HepG2 (cell line): ENCODE results near the gene ZNF331. TPM values are rescaled to one million over a fixed set of nuclear protein-coding genes. Genes with fewer than 3 reads are reported as not detected.

ENCODE experiments used
- ATAC-seq: fragments of 200-7000 bp; cut with Tn5 transposase; 3 replicates; pipeline ENCODE4 v1.9.1; 2020; ENCODE audit warnings: mild to moderate bottlenecking, moderate library complexity
- BruUV-seq: library from RNA; stranded (reverse); fragments of 400-500 nt; replicated peaks from 2 replicates; lab custom pipeline; 2021; lab: Mats Ljungman, UMichigan
- CTCF ChIA-PET: fragments of 300-600 bp; formaldehyde crosslinking; extraction: SDS; loops from one replicate; lab custom pipeline; 2021; ENCODE audit warnings: low total read pairs, inconsistent platforms, low intra/inter-chr PET ratio; lab: Yijun Ruan, JAX
- POLR2A ChIA-PET: fragments of 350-600 bp; sonication (Branson Sonifier 250); formaldehyde crosslinking; loops from one replicate; lab custom pipeline; 2020; ENCODE audit warnings: antibody characterized with exemption, inconsistent platforms; lab: Yijun Ruan, JAX
- DNase-seq: peaks from one replicate; pipeline ENCODE4 v3.0.0-alpha.2; 2015; ENCODE audit warnings: low spot score
- FAIRE-seq: peaks from 3 replicates; lab custom pipeline; 2011; peaks lifted over from hg19 to GRCh38; lab: Jason Lieb, UNC
- H2AFZ ChIP-seq: one replicate; pipeline ENCODE4 v1.6.1; 2011; ENCODE audit warnings: low read length, inconsistent platforms
- H3K27ac ChIP-seq: fragments of 300-600 bp; 3 replicates; pipeline ENCODE4 v1.8.0; 2011; ENCODE audit warnings: mixed run types, mild to moderate bottlenecking, mixed read lengths, low read length, inconsistent platforms; ENCODE audit not compliant: insufficient read depth; ENCODE audit errors: extremely low read length
- H3K27me3 ChIP-seq, 2 experiments: fragments of 200-600 bp in 1 of 2; 2 replicates in 1 of 2; 3 replicates in 1 of 2; pipeline versions ENCODE4 v1.6.0 to v1.8.0; 2011; ENCODE audit warnings: low read length in 2 of 2, mild to moderate bottlenecking in 2 of 2, moderate library complexity in 2 of 2, inconsistent platforms in 1 of 2; ENCODE audit not compliant: insufficient read depth in 2 of 2, control insufficient read depth in 1 of 2
- H3K36me3 ChIP-seq, 2 experiments: fragments of 200-600 bp in 1 of 2; replicated peaks in 1 of 2; 2 replicates in 1 of 2; 3 replicates in 1 of 2; pipeline versions ENCODE4 v1.5.1 to v1.8.0; 2011; ENCODE audit warnings: low read length in 2 of 2, inconsistent platforms in 1 of 2; ENCODE audit not compliant: insufficient read depth in 2 of 2, control insufficient read depth in 1 of 2
- H3K4me1 ChIP-seq: 2 replicates; pipeline ENCODE4 v1.5.1; 2012; ENCODE audit warnings: low read length, inconsistent platforms; ENCODE audit not compliant: insufficient read depth
- H3K4me2 ChIP-seq: 2 replicates; pipeline ENCODE4 v1.6.0; 2011; ENCODE audit warnings: low read depth, low read length, inconsistent platforms
- H3K4me3 ChIP-seq, 3 experiments: fragments of 200-600 bp in 1 of 3; sonication (generic), shearing (Covaris generic) in 1 of 3; replicated peaks in 1 of 3; 2 replicates each; pipeline ENCODE4 v1.5.1; 2011 to 2016; ENCODE audit warnings: low read length in 3 of 3, inconsistent platforms in 2 of 3, low read depth in 2 of 3, mild to moderate bottlenecking in 2 of 3, control low read depth in 1 of 3, mixed read lengths in 1 of 3; ENCODE audit not compliant: insufficient read depth in 1 of 3
- H3K79me2 ChIP-seq: one replicate; pipeline ENCODE4 v1.6.1; 2011; ENCODE audit warnings: low read length, inconsistent platforms; ENCODE audit not compliant: insufficient read depth
- H3K9ac ChIP-seq: 2 replicates; pipeline ENCODE4 v1.6.0; 2011; ENCODE audit warnings: mild to moderate bottlenecking, low read depth, low read length, inconsistent platforms; ENCODE audit not compliant: insufficient read depth
- H3K9me3 ChIP-seq: 2 replicates; pipeline ENCODE4 v1.5.1; 2012; ENCODE audit warnings: mild to moderate bottlenecking, low read length
- H4K20me1 ChIP-seq: 2 replicates; pipeline ENCODE4 v1.6.0; 2011; ENCODE audit warnings: inconsistent platforms, mild to moderate bottlenecking, low read length, moderate library complexity; ENCODE audit not compliant: insufficient read depth
- BATF2 ChIP-seq: sonication (generic); formaldehyde crosslinking; IDR thresholded peaks from 2 replicates; pipeline ENCODE4 v1.8.0; 2022; ENCODE audit warnings: mild to moderate bottlenecking, missing genetic modification reagents, moderate library complexity
- BCL3 ChIP-seq: sonication (generic); formaldehyde crosslinking; IDR thresholded peaks from 2 replicates; pipeline ENCODE4 v1.5.1; 2020; ENCODE audit warnings: mild to moderate bottlenecking, missing genetic modification reagents, moderate library complexity
- GPN1 ChIP-seq: sonication (generic); formaldehyde crosslinking; IDR thresholded peaks from 2 replicates; pipeline ENCODE4 v1.5.1; 2020; ENCODE audit warnings: missing genetic modification reagents, borderline replicate concordance
- RARG ChIP-seq: sonication (generic); formaldehyde crosslinking; IDR thresholded peaks from 2 replicates; pipeline ENCODE4 v1.4.0; 2020; ENCODE audit warnings: low read depth, mild to moderate bottlenecking, missing genetic modification reagents
- SALL1 ChIP-seq: sonication (generic); formaldehyde crosslinking; IDR thresholded peaks from 2 replicates; pipeline ENCODE4 v1.8.0; 2022; ENCODE audit warnings: mild to moderate bottlenecking, missing genetic modification reagents
- ZNF121 ChIP-seq: sonication (generic); formaldehyde crosslinking; IDR thresholded peaks from 2 replicates; pipeline ENCODE4 v1.5.0; 2020; ENCODE audit warnings: mild to moderate bottlenecking, missing genetic modification reagents
- WGBS: methylation state at CpG from one replicate; pipeline ENCODE4 v1.1.6; 2017; ENCODE audit warnings: low lambda C conversion rate; 5-methylcytosine and 5-hydroxymethylcytosine counted together
- in situ Hi-C: cut with HindIII; loops from 2 replicates; pipeline ENCODE4 v1.10.0; 2017; ENCODE audit warnings: low pct_unique_long_range_greater_than_20kb; ENCODE audit not compliant: extremely low pct_ligation_motif_present
- intact Hi-C: fragments of 100-400 bp; cut with micrococcal nuclease; formaldehyde crosslinking; loops from one replicate; pipeline ENCODE4 v1.10.0; 2022; ENCODE audit not compliant: unreplicated experiment
- polyA plus RNA-seq, 8 experiments: library from polyadenylated mRNA; depleted of rRNA in 3 of 8; stranded (reverse) in 7 of 8; unstranded in 1 of 8; fragments of >200 nt; fragmentation: Illumina TruSeq in 4 of 8; extraction: Trizol in 4 of 8; gene quantifications; 2 replicates each; pipeline versions ENCODE4 v1.2.1 to v1.2.3, GENCODE V29; 2011 to 2016; ENCODE audit warnings: low read depth in 4 of 8, missing spikeins in 1 of 8, mixed read lengths in 1 of 8; ENCODE audit not compliant: insufficient read depth in 1 of 8
- total RNA-seq, 5 experiments: library from RNA; depleted of rRNA; stranded (reverse); fragments of >200 nt; fragmentation: Illumina TruSeq; extraction: Trizol; gene quantifications; 2 replicates each; pipeline ENCODE4 v1.2.3, GENCODE V29; 2016; ENCODE audit warnings: low read depth in 1 of 5

ZNF331 gene
- total and polyA plus RNA-seq, 2 of the 13 experiments (the other 11 are each of a cell fraction or from before 2014, with no cell fraction given), result 8.2 to 13.3 TPM

- TF ChIP-seq BCL3 (CRISPR knock-in tag) (no peak), GPN1 (CRISPR knock-in tag) (no peak), SALL1 (CRISPR knock-in tag) (no peak)
Observed at GRCh38 chr19:53549340-53549739, 11.4 kb downstream of the ZNF331 start (continued).

- Histone ChIP-seq H3K27ac (no peak overlapping the region), H3K27me3 (no peaks in the 10 kb centered on the region), H3K79me2 (peaks cover 36% of the 10 kb centered on the region), H4K20me1 (no peaks in the 10 kb centered on the region), H3K9me3 (no peaks in the 10 kb centered on the region), H2AFZ (no peak overlapping the region), H3K4me1 (peaks cover 7% of the 10 kb centered on the region), H3K36me3 (peaks cover 0 to 6% of the 10 kb centered on the region in 2 experiments; a peak in 3 of 5 replicates), H3K4me2 (no peak overlapping the region), H3K9ac (no peak overlapping the region), H3K4me3 (no peak overlapping the region)
- in situ Hi-C loops, result no loop called here
- BruUV-seq, result no TSS peak
- 96% methylated on average over 6 of the region's 6 CpGs for WGBS
- ChIA-PET POLR2A (no interaction called here), CTCF (no interaction called here)
- FAIRE-seq (no peak), DNase-seq (no peak), ATAC-seq (no peak)
- no peak for TF ChIP-seq RARG (CRISPR knock-in tag)
- TF ChIP-seq BATF2 (CRISPR knock-in tag), result no peak
- peak; percentile 69 for TF ChIP-seq ZNF121 (CRISPR knock-in tag)
- intact Hi-C loops, result no loop called here
Observed at GRCh38 chr19:53552001-53552721, 14.2 kb downstream of the ZNF331 start.
